ENCODE data around the gene OR51T1.

GRCh38 chr11:4891996-4892640 lies 10.4 kb downstream of the OR51T1 start:
- TF ChIP-seq, protein P1, sequence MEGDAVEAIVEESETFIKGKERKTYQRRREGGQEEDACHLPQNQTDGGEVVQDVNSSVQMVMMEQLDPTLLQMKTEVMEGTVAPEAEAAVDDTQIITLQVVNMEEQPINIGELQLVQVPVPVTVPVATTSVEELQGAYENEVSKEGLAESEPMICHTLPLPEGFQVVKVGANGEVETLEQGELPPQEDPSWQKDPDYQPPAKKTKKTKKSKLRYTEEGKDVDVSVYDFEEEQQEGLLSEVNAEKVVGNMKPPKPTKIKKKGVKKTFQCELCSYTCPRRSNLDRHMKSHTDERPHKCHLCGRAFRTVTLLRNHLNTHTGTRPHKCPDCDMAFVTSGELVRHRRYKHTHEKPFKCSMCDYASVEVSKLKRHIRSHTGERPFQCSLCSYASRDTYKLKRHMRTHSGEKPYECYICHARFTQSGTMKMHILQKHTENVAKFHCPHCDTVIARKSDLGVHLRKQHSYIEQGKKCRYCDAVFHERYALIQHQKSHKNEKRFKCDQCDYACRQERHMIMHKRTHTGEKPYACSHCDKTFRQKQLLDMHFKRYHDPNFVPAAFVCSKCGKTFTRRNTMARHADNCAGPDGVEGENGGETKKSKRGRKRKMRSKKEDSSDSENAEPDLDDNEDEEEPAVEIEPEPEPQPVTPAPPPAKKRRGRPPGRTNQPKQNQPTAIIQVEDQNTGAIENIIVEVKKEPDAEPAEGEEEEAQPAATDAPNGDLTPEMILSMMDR (tag by site-specific recombination; IDR thresholded peaks at IDR 0.05): no peak
- no peak for TF ChIP-seq ZNF2 (tag by site-specific recombination; IDR thresholded peaks at IDR 0.05)
- no peak for TF ChIP-seq ZNF175 (tag by site-specific recombination; IDR thresholded peaks at IDR 0.05)
- no peak for TF ChIP-seq ZNF561 (tag by site-specific recombination; IDR thresholded peaks at IDR 0.05; ENCODE audit: borderline replicate concordance)
